ENCODE results near the gene TBC1D14.

TBC1D14 gene

DNA sequence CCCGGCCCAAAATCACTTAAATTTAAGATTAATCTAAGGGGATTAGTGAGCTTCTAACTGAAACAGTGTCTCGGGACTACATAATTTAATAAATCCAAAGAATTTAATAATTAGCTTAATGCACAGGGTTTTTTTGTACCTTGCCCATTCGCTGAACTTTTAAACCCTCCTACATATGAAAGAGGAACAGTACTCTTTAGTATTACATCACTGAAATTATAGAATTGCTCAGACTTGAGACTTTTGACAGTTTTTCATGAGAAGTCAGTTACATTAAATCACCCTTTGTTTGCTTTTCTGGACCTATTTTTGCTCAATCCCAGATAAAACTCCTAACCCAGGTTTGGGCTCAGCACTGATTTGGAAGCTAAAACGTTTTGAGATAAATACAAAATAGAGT is 131.1 kb downstream of the TBC1D14 start:
- TF ChIP-seq, protein P1, sequence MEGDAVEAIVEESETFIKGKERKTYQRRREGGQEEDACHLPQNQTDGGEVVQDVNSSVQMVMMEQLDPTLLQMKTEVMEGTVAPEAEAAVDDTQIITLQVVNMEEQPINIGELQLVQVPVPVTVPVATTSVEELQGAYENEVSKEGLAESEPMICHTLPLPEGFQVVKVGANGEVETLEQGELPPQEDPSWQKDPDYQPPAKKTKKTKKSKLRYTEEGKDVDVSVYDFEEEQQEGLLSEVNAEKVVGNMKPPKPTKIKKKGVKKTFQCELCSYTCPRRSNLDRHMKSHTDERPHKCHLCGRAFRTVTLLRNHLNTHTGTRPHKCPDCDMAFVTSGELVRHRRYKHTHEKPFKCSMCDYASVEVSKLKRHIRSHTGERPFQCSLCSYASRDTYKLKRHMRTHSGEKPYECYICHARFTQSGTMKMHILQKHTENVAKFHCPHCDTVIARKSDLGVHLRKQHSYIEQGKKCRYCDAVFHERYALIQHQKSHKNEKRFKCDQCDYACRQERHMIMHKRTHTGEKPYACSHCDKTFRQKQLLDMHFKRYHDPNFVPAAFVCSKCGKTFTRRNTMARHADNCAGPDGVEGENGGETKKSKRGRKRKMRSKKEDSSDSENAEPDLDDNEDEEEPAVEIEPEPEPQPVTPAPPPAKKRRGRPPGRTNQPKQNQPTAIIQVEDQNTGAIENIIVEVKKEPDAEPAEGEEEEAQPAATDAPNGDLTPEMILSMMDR (IDR thresholded peaks at IDR 0.05), result no peak
- DNase-seq (ENCODE audit: low spot score), result no peak
- Histone ChIP-seq H3K4me3 (no peak overlapping the region), H3K27ac (no peak overlapping the region)

DNA sequence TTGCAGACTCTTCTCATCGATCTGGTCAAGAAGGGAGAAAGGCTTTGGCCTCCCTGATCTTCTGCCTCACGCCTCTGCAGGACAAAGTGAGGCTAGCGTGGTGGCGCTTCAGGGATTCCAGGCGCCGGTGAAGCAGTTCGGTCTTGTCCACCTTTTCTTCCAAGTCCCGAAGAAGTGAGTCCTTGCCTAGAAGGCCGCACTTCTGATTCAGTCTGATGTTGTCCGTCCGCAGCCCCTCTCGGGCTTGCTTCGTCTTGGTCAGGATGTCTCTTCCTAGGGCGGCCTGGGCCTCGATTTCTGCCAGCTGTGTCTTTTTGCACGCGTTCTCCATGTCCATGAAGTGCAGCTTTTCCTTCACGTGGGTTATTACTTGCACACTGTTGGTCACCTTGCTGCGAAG is 131.6 kb downstream of the TBC1D14 start:
- no peak for DNase-seq (ENCODE audit: low spot score)
- H3K4me3 ChIP-seq, result no peak overlapping the region
- H3K27ac ChIP-seq, result no peak overlapping the region
- TF ChIP-seq, protein P1 (IDR thresholded peaks at IDR 0.05), result no peak

DNA sequence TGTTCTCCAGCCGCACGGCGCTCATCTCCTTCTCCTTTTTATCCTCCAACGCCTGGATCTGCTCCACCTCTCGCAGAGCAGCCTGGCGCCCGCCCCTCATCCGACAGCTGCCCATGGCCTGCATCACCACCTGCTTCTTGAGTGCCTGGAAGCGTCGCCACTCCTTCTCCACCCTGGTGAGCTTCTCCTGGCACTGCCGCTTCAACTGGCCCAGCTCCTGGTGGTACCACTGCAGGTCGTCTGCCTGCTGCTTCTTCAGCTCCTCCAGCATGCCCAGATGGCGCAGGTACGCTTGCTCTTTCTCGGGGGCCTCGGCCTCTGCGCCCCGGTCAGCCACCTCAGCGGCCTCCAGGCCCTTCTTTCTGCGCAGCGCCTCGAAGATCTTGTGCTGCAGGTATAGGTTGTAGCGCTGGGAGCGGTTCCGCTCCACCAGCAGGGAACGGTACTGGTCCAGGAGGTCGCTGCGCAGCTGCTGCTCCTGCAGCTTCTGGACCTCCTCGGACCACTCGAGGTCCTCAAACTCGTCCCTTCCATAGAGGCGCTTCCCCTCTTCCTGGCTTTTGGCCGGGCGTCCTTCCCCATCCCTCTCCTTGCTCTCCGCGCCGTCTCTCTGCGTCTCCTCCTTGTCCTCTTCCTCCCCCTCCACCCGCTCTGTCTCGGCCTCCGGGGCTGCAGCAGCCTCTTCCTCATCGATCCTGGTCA is 132.3 kb downstream of the TBC1D14 start:
- H3K27ac ChIP-seq, result peak overlapping the region; percentile 10 to 85
- DNase-seq (ENCODE audit: low spot score), result no peak
- H3K4me3 ChIP-seq, result peak overlapping the region; percentile 79
- TF ChIP-seq, protein P1 (IDR thresholded peaks at IDR 0.05), result no peak

DNA sequence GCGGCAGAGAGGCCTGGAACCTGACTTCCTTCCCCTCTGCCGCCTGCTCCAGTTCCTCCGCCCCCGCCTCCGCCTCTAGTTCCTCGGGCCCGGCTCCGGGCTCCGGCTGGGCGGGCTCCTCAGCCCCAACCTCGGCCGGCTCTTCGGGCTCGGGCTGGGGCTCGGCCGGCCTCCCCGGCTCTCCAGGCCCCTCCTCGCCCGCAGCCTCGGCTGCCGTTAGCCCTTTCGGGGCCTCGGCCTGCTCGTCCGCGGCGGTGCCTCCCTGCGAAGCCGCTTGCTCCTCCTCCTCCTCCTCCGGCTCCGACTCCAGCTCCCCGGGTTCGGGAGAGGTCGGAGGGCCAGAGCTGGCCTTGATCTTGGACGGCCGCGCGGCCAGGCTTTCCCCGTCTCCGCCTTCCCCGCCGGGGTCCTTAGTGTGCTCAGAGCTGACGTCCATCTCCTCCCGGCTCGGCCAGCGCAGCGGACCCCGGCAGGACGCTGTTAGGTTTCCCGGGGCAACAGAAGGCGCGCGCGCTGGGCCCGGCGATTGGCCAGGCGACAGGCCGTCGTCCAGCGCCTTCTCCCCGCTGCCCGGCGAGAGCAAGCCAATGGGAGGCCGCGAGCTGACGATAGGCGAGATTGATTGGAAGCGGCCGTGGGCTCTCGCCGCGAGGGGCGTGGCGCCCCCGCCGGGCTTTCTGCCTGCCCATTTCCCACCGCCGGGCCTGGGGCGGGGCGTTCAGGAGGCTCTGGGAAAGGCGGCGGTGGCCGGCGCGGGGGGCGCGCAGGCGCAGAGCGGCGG is 133.1 kb downstream of the TBC1D14 start:
- TF ChIP-seq, protein P1 (IDR thresholded peaks at IDR 0.05), result no peak
- H3K4me3 ChIP-seq, result peak overlapping the region; percentile 100
- H3K27ac ChIP-seq, result peak overlapping the region; percentile 10 to 85
- peak; percentile 98 for DNase-seq (ENCODE audit: low spot score)

DNA sequence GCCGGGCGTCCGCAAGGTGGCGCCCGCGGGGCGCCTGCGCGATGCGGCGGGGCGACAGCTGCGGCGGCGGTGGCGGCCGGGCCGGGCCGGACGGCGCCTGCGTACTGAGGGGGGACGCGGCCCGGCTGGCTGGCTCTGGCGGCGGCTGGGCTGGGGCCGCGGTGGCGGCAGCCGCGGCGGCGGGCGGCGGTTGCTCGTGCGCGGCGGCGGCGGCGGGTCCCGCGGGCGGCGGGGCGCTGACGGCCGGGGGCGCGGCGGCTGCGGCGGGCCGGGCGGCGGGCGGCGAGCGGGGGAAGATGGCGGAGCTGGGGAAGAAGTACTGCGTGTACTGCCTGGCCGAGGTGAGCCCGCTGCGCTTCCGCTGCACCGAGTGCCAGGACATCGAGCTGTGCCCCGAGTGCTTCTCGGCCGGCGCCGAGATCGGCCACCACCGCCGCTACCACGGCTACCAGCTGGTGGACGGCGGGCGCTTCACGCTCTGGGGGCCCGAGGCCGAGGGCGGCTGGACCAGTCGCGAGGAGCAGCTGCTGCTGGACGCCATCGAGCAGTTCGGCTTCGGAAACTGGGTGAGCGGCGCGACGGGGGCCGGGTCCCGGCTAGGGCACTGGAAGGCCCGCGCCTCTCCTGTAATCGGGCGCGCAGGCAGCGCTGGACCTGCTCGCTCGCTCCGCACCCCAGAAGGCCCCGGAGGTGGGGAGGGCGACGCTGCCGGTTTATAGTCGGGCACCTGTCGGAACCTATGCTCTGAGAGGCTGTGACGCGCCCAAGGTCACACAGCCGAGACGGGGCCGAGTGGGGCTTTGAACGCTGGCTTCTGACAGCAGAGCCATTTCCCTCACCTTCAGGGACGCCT is 133.9 kb downstream of the TBC1D14 start, which contains the start of gene TADA2B:
Gene TADA2B, plus strand, starts transcription at position 89 of the 853 bp plus-strand sequence. Its CDS starts 208 bp downstream, at position 297.
- peak within 1 kb of the TSS; percentile 100 for H3K4me3 ChIP-seq
- TF ChIP-seq, protein P1 (IDR thresholded peaks at IDR 0.05), result no peak
- peak; percentile 81 for DNase-seq (ENCODE audit: low spot score)
- peak within 1 kb of the TSS; percentile 64 to 97 for H3K27ac ChIP-seq

DNA sequence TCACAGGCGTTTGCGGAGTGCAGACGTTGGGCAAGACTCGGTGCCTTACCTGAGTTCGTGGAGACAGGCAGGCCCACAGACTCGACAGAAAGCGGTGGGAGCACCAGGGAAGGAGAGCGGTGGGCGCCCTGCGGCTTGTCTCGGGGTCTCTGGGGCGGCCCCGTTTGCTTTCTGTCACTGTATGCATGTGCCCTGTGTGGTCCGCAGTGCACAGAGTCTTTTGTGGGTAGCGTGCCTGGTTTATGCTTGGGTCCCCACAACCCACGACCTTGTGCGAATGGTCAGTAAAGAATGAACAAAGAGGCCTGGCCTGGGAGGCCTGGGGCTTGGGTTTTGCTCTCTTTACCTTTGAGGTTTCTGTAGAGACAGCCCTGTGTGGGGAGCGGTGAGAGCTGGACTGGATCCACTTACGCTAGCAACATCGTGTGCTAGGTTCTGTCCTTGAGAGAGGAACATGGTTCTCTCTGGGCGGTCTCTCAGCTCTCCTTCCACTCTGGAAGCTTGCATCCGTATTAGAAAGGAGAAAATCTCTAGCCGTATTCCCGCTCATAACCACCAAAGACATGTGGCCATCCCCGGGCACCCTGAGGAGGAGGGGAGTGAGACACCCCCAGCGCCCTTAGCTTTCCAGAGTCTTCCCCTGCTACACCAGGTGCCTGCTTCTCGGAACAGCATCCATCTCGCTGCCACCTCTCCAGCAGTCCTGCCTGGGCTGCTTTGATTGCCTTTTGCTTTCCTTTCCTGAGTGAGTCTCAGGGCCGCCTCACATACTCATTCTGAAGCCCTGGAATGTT is 134.7 kb downstream of the TBC1D14 start:
- DNase-seq (ENCODE audit: low spot score), result no peak
- Histone ChIP-seq H3K4me3 (peak overlapping the region; percentile 100), H3K27ac (peak overlapping the region; percentile 64 to 97)
- TF ChIP-seq, protein P1 (IDR thresholded peaks at IDR 0.05), result no peak
